ENCODE data around the gene HSPA2.

DNA sequence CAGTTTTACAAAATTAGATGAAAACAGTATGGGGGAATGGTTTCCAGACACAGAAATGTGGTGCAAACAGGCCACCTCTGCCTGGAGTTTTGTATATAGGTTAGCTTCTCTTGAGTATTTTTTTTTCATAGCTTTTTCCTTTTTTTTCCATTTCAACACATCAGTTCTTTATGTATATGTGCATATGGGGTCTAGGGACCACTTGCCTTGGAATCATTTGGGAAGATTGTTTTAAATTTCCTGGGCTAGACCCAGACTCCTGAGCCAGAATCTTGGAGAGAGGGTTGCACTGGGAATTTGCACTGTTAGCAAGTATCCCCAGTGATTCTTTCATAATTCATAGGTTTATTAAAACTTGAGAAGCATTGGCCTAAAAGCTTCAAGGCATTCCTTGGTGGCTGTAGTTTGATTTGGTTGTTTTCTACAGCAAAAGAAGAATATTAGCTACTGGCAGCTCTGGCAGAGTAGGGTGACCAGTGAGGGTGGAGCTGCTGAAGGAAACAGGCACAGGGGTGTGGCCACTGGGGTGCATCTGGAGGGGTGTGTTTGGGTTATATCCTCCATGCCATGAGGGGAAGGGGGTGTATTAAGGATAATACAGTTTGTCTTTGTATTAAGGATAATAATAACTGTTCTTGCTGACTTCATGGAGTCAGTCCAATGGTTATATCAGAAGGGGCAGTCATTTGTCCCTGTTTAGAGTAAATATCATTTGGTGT, 32.0 kb downstream of the HSPA2 start:
- TF ChIP-seq, protein P1, sequence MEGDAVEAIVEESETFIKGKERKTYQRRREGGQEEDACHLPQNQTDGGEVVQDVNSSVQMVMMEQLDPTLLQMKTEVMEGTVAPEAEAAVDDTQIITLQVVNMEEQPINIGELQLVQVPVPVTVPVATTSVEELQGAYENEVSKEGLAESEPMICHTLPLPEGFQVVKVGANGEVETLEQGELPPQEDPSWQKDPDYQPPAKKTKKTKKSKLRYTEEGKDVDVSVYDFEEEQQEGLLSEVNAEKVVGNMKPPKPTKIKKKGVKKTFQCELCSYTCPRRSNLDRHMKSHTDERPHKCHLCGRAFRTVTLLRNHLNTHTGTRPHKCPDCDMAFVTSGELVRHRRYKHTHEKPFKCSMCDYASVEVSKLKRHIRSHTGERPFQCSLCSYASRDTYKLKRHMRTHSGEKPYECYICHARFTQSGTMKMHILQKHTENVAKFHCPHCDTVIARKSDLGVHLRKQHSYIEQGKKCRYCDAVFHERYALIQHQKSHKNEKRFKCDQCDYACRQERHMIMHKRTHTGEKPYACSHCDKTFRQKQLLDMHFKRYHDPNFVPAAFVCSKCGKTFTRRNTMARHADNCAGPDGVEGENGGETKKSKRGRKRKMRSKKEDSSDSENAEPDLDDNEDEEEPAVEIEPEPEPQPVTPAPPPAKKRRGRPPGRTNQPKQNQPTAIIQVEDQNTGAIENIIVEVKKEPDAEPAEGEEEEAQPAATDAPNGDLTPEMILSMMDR (IDR thresholded peaks at IDR 0.05), result no peak
- TF ChIP-seq RFX5 (IDR thresholded peaks at IDR 0.05; ENCODE audit: low read length) (no peak), FOXJ3 (CRISPR knock-in tag; IDR thresholded peaks at IDR 0.05) (no peak), RCOR1 (IDR thresholded peaks at IDR 0.05; ENCODE audit: low read length) (no peak), POLR2AphosphoS5 (IDR thresholded peaks at IDR 0.05; ENCODE audit: low read depth, low read length) (no peak)
- TF ChIP-seq, protein P2, sequence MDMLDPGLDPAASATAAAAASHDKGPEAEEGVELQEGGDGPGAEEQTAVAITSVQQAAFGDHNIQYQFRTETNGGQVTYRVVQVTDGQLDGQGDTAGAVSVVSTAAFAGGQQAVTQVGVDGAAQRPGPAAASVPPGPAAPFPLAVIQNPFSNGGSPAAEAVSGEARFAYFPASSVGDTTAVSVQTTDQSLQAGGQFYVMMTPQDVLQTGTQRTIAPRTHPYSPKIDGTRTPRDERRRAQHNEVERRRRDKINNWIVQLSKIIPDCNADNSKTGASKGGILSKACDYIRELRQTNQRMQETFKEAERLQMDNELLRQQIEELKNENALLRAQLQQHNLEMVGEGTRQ (IDR thresholded peaks at IDR 0.05; ENCODE audit: borderline replicate concordance, low read depth, low read length), result no peak
